ENCODE results near the gene THOC6.

The THOC6 gene

DNA sequence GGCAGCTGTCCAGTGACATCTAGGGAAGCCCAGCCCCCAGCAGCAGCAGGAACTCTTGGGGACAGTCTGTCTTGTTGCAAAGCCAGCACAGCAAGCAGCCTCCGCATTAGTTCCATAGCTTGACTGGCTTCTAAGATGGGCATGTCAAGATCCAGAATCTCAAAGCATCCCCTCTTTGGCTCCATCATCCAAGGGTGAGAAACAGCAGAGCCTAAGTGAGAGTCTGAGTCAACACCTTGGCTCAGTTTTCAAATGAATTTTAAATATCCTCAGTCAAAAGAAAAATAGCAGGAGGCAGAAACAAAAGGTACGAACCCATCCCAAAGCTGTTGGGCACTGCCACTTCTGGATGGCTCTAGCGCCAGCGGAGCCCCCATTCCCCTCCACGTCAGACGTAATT, 8.9 kb upstream of the THOC6 start:
- no peak overlapping the region for H3K4me3 ChIP-seq (replicated peaks in 1 of 2; ENCODE audit: low read depth in 2 of 2, low read length in 2 of 2)
- no peak for DNase-seq (ENCODE audit: low read depth in 2 of 2)
- no peak for TF ChIP-seq CTCF (IDR thresholded peaks at IDR 0.05; ENCODE audit: low read depth, low read length)

DNA sequence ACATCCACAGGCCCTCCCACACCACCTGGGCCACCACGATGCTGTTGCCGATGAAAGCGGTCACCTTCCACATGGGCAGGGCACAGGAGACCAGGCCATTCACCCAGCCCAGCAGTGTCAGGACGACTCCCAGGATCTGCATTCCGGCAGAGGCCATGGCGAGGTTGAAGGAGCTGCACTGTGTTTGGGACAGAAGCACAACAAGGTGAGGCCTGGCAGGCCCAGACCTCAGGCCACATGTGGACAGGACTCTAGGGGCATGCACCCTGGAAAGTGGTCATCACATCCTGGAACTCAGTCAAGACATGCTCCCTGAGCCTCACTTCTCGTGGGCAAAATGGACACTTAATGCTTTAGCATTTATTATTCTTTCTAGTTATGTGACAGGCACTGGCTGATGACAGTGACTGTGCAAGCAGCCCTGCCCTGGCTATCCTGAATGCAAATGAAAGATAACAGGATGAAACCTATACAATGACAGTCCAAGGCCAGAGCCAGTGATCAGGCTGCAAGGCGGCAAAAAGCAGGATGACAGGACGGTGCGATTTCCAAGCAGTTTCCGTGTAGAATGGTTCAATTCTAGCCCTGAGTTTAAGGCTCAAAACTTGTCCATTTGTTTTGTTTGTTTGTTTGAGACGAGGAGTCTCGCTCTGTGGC, 7.8 kb upstream of the THOC6 start:
- H3K4me3 ChIP-seq (replicated peaks in 1 of 2; ENCODE audit: low read depth in 2 of 2, low read length in 2 of 2): no peak overlapping the region
- no peak for DNase-seq (ENCODE audit: low read depth in 2 of 2)
- TF ChIP-seq CTCF (IDR thresholded peaks at IDR 0.05; ENCODE audit: low read depth, low read length): no peak

- DNase-seq (ENCODE audit: low read depth in 2 of 2): no peak
- no peak for TF ChIP-seq CTCF (IDR thresholded peaks at IDR 0.05; ENCODE audit: low read depth, low read length)
- H3K4me3 ChIP-seq (replicated peaks in 1 of 2; ENCODE audit: low read depth in 2 of 2, low read length in 2 of 2): no peak overlapping the region
Measured at GRCh38 chr16:3017344-3017743, 6.5 kb upstream of the THOC6 start.

DNA sequence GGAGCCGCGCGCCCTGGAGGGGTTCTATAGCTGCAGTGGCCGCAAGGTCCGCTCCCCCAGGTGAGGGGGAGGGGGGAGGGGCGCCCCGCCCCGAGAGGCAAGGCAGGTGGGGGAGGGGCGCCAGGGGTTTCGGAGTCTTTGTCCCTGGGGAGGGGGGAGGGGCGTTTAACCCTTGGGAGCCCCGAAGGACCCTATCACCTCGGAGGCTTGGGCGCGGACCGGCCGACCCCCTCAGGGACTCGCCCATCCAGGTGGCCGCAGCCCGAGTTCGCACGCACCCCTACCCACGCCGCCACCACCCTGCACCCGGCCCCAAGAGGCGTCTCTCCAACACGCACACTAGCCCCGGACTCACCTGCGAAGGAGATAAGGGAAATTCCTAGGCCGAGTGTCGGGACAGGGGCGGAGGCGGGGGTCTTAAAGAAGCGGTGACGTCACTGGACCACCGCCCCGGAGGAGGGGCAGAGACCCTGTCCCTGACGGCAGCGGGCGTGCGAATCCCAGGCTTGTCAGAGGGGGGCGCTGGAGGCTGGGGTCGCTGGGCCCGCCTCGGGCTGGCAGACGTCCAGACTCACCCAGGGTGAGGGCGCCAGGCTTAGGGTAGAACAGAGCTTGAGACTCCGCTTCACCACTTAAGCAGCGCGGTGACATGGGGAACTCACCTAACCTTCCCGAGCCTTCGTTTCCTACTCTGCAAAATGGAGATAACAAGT, 5.9 kb upstream of the THOC6 start, which contains the start of gene CLDN6:
TSS of gene CLDN6 (minus strand) at position 390 of the 713 bp plus-strand sequence. CDS start 2,162 bp downstream, outside the sequence.
- no peak within 1 kb of the TSS for H3K4me3 ChIP-seq (replicated peaks in 1 of 2; ENCODE audit: low read depth in 2 of 2, low read length in 2 of 2)
- TF ChIP-seq CTCF (IDR thresholded peaks at IDR 0.05; ENCODE audit: low read depth, low read length): peak; percentile 23
- DNase-seq (ENCODE audit: low read depth in 2 of 2): no peak

GRCh38 chr16:3019594-3020246, 4.1 kb upstream of the THOC6 start:
- H3K4me3 ChIP-seq (replicated peaks in 1 of 2; ENCODE audit: low read depth in 2 of 2, low read length in 2 of 2): peak overlapping the region; percentile 36 to 74
- no peak for DNase-seq (ENCODE audit: low read depth in 2 of 2)
- no peak for TF ChIP-seq CTCF (IDR thresholded peaks at IDR 0.05; ENCODE audit: low read depth, low read length)

DNA sequence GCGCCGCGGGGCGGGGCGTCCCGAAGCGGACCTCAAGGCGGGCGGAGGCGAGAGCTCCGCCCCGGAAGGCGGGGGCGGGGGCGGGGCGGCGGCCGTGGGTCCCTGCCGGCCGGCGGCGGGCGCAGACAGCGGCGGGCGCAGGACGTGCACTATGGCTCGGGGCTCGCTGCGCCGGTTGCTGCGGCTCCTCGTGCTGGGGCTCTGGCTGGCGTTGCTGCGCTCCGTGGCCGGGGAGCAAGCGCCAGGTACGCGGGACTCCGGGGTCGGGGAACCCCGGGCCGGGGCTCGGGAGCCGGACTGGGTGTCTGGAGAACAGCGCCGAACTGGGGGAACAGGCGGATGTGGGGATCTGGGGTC, 3.6 kb upstream of the THOC6 start, which contains the start of gene TNFRSF12A:
TSS of gene TNFRSF12A (plus strand) at position 122 of the 357 bp plus-strand sequence. CDS start at position 152, 30 bp downstream.
- no peak for TF ChIP-seq CTCF (IDR thresholded peaks at IDR 0.05; ENCODE audit: low read depth, low read length)
- peak; percentile 79 to 80 for DNase-seq (ENCODE audit: low read depth in 2 of 2)
- peak within 1 kb of the TSS; percentile 74 to 77 for H3K4me3 ChIP-seq (replicated peaks in 1 of 2; ENCODE audit: low read depth in 2 of 2, low read length in 2 of 2)
